Stomach (tissue), 4 donors: ENCODE measurements around the gene THADA.

Experiments
- POLR2A ChIP-seq, 4 donors: fragments of 450-650 bp; IDR thresholded peaks; one replicate each; pipeline ENCODE4 v1.6.1; 2016; ENCODE audit warnings: antibody characterized with exemption in 4 of 4, control low read depth in 2 of 4, mild to moderate bottlenecking in 1 of 4, moderate library complexity in 1 of 4
- TF ChIP-seq, protein P1 (sequence below), 7 experiments: fragments of 450-650 bp in 4 of 7; fragments of 200-600 bp in 3 of 7; sonication (generic) in 3 of 7; IDR thresholded peaks; one replicate each; pipeline ENCODE4 v1.5.1; 2016 to 2019; ENCODE audit warnings: antibody characterized with exemption in 7 of 7, control low read depth in 2 of 7, mild to moderate bottlenecking in 1 of 7

DNA sequence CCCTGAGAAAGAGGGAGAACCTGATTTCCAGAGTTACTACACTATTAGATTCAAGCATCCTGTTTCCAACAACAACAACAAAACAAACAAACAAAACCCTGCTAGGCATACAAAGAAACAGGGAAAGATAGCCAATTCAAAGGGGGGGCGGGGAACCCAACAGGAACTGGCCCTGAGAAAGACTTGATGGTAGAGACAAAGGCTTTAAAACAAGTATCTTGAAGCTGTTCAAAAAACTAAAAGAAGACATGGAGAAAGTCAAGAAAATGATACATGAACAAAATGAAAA, 147.1 kb downstream of the THADA start:
- TF ChIP-seq POLR2A (IDR thresholded peaks at IDR 0.05), result no peak
- TF ChIP-seq, protein P1, sequence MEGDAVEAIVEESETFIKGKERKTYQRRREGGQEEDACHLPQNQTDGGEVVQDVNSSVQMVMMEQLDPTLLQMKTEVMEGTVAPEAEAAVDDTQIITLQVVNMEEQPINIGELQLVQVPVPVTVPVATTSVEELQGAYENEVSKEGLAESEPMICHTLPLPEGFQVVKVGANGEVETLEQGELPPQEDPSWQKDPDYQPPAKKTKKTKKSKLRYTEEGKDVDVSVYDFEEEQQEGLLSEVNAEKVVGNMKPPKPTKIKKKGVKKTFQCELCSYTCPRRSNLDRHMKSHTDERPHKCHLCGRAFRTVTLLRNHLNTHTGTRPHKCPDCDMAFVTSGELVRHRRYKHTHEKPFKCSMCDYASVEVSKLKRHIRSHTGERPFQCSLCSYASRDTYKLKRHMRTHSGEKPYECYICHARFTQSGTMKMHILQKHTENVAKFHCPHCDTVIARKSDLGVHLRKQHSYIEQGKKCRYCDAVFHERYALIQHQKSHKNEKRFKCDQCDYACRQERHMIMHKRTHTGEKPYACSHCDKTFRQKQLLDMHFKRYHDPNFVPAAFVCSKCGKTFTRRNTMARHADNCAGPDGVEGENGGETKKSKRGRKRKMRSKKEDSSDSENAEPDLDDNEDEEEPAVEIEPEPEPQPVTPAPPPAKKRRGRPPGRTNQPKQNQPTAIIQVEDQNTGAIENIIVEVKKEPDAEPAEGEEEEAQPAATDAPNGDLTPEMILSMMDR (IDR thresholded peaks at IDR 0.05), result no peak
